Keratinocyte (primary cell): ENCODE measurements around the gene SCNN1A. TPM values are rescaled to one million over a fixed set of nuclear protein-coding genes. Genes with fewer than 3 reads are reported as not detected.

ENCODE experiments used
- DNase-seq: peaks from one replicate; pipeline ENCODE4 v3.0.0-alpha.2; 2011; ENCODE audit warnings: low read depth, missing footprints, low spot score
- FAIRE-seq: peaks from 2 replicates; lab custom pipeline; 2011; peaks lifted over from hg19 to GRCh38; lab: Jason Lieb, UNC
- H2AFZ ChIP-seq: 2 replicates; pipeline ENCODE4 v1.6.0; 2012; ENCODE audit warnings: low read length, control low read depth, inconsistent platforms; ENCODE audit not compliant: control insufficient read depth
- H3K27ac ChIP-seq: 2 replicates; pipeline ENCODE4 v1.5.1; 2011; ENCODE audit warnings: low read length; ENCODE audit not compliant: control insufficient read depth, insufficient read depth
- H3K27me3 ChIP-seq: 3 replicates; pipeline ENCODE4 v1.6.0; 2011; ENCODE audit warnings: low read length; ENCODE audit not compliant: control insufficient read depth, insufficient read depth; ENCODE audit errors: extremely low read depth
- H3K36me3 ChIP-seq, 2 experiments: 2 replicates in 1 of 2; 3 replicates in 1 of 2; pipeline ENCODE4 v1.5.1; 2011; ENCODE audit warnings: low read length in 2 of 2, mild to moderate bottlenecking in 1 of 2; ENCODE audit not compliant: control insufficient read depth in 2 of 2, insufficient read depth in 2 of 2; ENCODE audit errors: extremely low read depth in 1 of 2
- H3K4me1 ChIP-seq: 3 replicates; pipeline ENCODE4 v1.5.1; 2011; ENCODE audit warnings: low read length; ENCODE audit not compliant: control insufficient read depth, insufficient read depth; ENCODE audit errors: extremely low read depth
- H3K4me2 ChIP-seq: 3 replicates; pipeline ENCODE4 v1.6.0; 2011; ENCODE audit warnings: low read depth, low read length; ENCODE audit not compliant: control insufficient read depth, insufficient read depth; ENCODE audit errors: extremely low read depth
- H3K4me3 ChIP-seq, 3 experiments: fragments of 200-600 bp in 1 of 3; sonication (generic) in 1 of 3; 2 replicates in 2 of 3; 3 replicates in 1 of 3; pipeline ENCODE4 v1.5.1; 2011 to 2016; ENCODE audit warnings: low read length in 3 of 3, mild to moderate bottlenecking in 3 of 3, control low read depth in 2 of 3, inconsistent platforms in 1 of 3, low read depth in 1 of 3, mixed read lengths in 1 of 3, mixed run types in 1 of 3, moderate library complexity in 1 of 3; ENCODE audit not compliant: control insufficient read depth in 2 of 3, insufficient read depth in 2 of 3; ENCODE audit errors: extremely low read depth in 1 of 3
- H3K79me2 ChIP-seq: 2 replicates; pipeline ENCODE4 v1.6.0; 2012; ENCODE audit warnings: low read length; ENCODE audit not compliant: control insufficient read depth, insufficient read depth
- H3K9ac ChIP-seq: 3 replicates; pipeline ENCODE4 v1.6.0; 2011; ENCODE audit warnings: low read length; ENCODE audit not compliant: control insufficient read depth, insufficient read depth; ENCODE audit errors: extremely low read depth
- H3K9me1 ChIP-seq: 3 replicates; pipeline ENCODE4 v1.6.0; 2011; ENCODE audit warnings: low read length; ENCODE audit not compliant: control insufficient read depth, insufficient read depth; ENCODE audit errors: extremely low read depth
- H3K9me3 ChIP-seq: 2 replicates; pipeline ENCODE4 v1.5.1; 2012; ENCODE audit warnings: low read depth, low read length; ENCODE audit not compliant: control insufficient read depth
- H4K20me1 ChIP-seq: 3 replicates; pipeline ENCODE4 v1.6.0; 2011; ENCODE audit warnings: low read length; ENCODE audit not compliant: control insufficient read depth, insufficient read depth; ENCODE audit errors: extremely low read depth
- CTCF ChIP-seq, 3 experiments: IDR thresholded peaks in 1 of 3; conservative IDR thresholded peaks in 1 of 3; optimal IDR thresholded peaks in 1 of 3; 2 replicates in 2 of 3; 3 replicates in 1 of 3; pipeline versions ENCODE3 to v1.5.1; 2011; ENCODE audit warnings: low read length in 3 of 3, mild to moderate bottlenecking in 3 of 3, moderate library complexity in 2 of 3, control low read depth in 1 of 3, inconsistent platforms in 1 of 3; ENCODE audit not compliant: insufficient read depth in 2 of 3; ENCODE audit errors: extremely low read depth in 1 of 3
- EZH2 ChIP-seq: IDR thresholded peaks from one replicate; pipeline ENCODE4 v1.6.1; 2012; ENCODE audit warnings: inconsistent platforms, mild to moderate bottlenecking, low read length, moderate library complexity
- dilution Hi-C: fragments of 300-500 bp; cut with MboI; formaldehyde crosslinking; loops from one replicate; pipeline ENCODE4 v1.7.0; 2020; ENCODE audit warnings: low sequenced_read_pairs; ENCODE audit not compliant: extremely low pct_ligation_motif_present
- polyA plus RNA-seq, 5 experiments: library from polyadenylated mRNA; depleted of rRNA in 3 of 5; stranded (reverse) in 3 of 5; stranded (forward) in 1 of 5; unstranded in 1 of 5; fragments of >200 nt; gene quantifications; 1 replicate in 1 of 5; 2 replicates in 3 of 5; 3 replicates in 1 of 5; pipeline versions ENCODE4 v1.2.1 to v1.2.3, GENCODE V29; 2011 to 2012; ENCODE audit warnings: missing spikeins in 2 of 5, low read depth in 1 of 5, low replicate concordance in 1 of 5

Gene SCNN1A
- polyA plus RNA-seq, 1 donor (not counting 4 experiments of a cell fraction or from before 2014, with no cell fraction given): 11.1 TPM

GRCh38 chr12:6370576-6370935, 4.8 kb downstream of the SCNN1A start:
- TF ChIP-seq CTCF (optimal IDR thresholded peaks at IDR 0.05 in 1 of 3, IDR thresholded peaks at IDR 0.05 in 1 of 3, conservative IDR thresholded peaks at IDR 0.05 in 1 of 3; ENCODE audit: extremely low read depth in 1 of 3, insufficient read depth in 2 of 3, low read length in 3 of 3): no peak
- no peak for TF ChIP-seq EZH2
- dilution Hi-C loops: no loop called here
- Histone ChIP-seq H3K4me3 (peak overlapping the region in 2 of 3 experiments; percentile 19 to 47), H3K4me2 (peak overlapping the region; percentile 65), H2AFZ (no peak overlapping the region), H4K20me1 (no peaks in the 10 kb centered on the region), H3K9me3 (no peaks in the 10 kb centered on the region), H3K9me1 (no peaks in the 10 kb centered on the region), H3K27me3 (no peaks in the 10 kb centered on the region), H3K4me1 (peaks cover 66% of the 10 kb centered on the region), H3K9ac (peak overlapping the region; percentile 66), H3K36me3 (no peaks in the 10 kb centered on the region), H3K27ac (peak overlapping the region; percentile 95), H3K79me2 (peaks cover 20% of the 10 kb centered on the region)
- DNase-seq (no peak), FAIRE-seq (no peak)

- Histone ChIP-seq H3K79me2 (peaks cover 18% of the 10 kb centered on the region), H3K36me3 (no peaks in the 10 kb centered on the region), H3K27me3 (no peaks in the 10 kb centered on the region), H3K9ac (peak overlapping the region; percentile 66), H3K4me1 (peaks cover 61% of the 10 kb centered on the region), H3K27ac (peak overlapping the region; percentile 95), H2AFZ (no peak overlapping the region), H3K4me2 (no peak overlapping the region), H3K9me3 (no peaks in the 10 kb centered on the region), H4K20me1 (no peaks in the 10 kb centered on the region), H3K4me3 (no peak overlapping the region), H3K9me1 (no peaks in the 10 kb centered on the region)
- FAIRE-seq (peak; percentile 17), DNase-seq (no peak)
- TF ChIP-seq EZH2 (no peak), CTCF (optimal IDR thresholded peaks at IDR 0.05 in 1 of 3, IDR thresholded peaks at IDR 0.05 in 1 of 3, conservative IDR thresholded peaks at IDR 0.05 in 1 of 3; ENCODE audit: extremely low read depth in 1 of 3, insufficient read depth in 2 of 3, low read length in 3 of 3) (no peak)
- dilution Hi-C loops: no loop called here
Measured at GRCh38 chr12:6369916-6370575, 5.3 kb downstream of the SCNN1A start.
